ENCODE data around the gene C16orf86. TPM values are rescaled to one million over a fixed set of nuclear protein-coding genes. Genes with fewer than 3 reads are reported as not detected.

Gene C16orf86
- total RNA-seq, 1 experiment from 2014 or later, result 0.79 TPM

DNA sequence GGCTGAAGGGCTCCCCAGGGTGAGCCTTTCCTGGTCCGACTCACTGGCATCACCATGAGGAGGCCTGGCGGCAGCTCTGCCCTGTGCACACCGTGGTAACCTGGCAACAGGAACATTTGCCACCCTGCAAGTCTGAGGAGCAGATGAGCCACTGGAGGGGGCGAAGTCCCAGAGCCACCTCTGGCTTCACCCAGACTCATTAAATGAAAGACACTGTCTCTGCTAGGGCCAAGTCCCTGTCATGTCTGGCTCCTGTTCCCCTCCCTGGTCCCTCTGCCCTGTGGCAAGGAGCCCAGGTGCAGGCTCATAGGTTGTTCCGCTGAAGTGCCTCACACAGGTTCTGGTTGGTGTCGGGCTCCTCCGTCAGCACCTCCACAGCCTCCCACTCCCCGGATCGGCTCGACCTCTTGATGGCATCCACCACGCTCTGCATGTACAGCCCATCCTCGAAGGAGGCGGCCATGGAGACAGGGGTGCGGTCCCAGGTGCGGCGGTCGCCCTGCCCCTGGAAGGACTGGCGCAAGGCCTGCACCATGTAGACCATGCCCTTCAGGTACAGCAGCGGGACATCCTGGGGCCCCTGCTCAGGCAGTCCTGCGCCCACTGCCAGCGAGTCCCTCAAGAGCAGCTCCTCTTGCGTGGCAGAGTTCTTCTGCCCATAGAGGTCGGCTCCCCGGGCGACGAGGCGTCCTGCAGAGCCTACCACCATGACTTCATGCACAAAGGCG, 8.4 kb downstream of the C16orf86 start:
- ChIA-PET POLR2A (no interaction called here), RAD21 (ENCODE audit: low non-redundant PET in 1 of 2, low total read pairs in 2 of 2, uncharacterized antibody in 2 of 2, unreplicated experiment in 2 of 2) (no interaction called here), CTCF (no interaction called here)
- no TSS peak for BruUV-seq (replicated peaks)
- Histone ChIP-seq H3K9me2 (ENCODE audit: insufficient read depth) (no peaks in the 10 kb centered on the region), H3K79me2 (ENCODE audit: insufficient read depth, low read length) (no peaks in the 10 kb centered on the region), H3K27ac (ENCODE audit: low read depth, low read length) (no peak overlapping the region), H3K9me3 (ENCODE audit: control insufficient read depth in 1 of 2, insufficient read depth in 1 of 2, low read depth in 1 of 2, low read length in 2 of 2) (no peaks in the 10 kb centered on the region), H3K4me1 (ENCODE audit: control insufficient read depth in 1 of 2, insufficient read depth in 2 of 2, low read length in 2 of 2) (peaks cover 0 to 5% of the 10 kb centered on the region in 2 experiments; a peak in 2 of 4 replicates), H3K9ac (ENCODE audit: low read length) (no peak overlapping the region), H3K36me3 (ENCODE audit: control insufficient read depth in 1 of 2, insufficient read depth in 2 of 2, low read length in 2 of 2) (no peaks in the 10 kb centered on the region), H3K4me3 (replicated peaks in 1 of 2; ENCODE audit: low read depth in 1 of 2, low read length in 2 of 2) (no peak overlapping the region), H4K20me1 (ENCODE audit: insufficient read depth) (no peaks in the 10 kb centered on the region), H2AFZ (ENCODE audit: low read depth, low read length, poor library complexity, severe bottlenecking) (no peak overlapping the region), H3K27me3 (ENCODE audit: insufficient read depth, low read length) (no peaks in the 10 kb centered on the region), H3K4me2 (ENCODE audit: low read length) (no peak overlapping the region)
- DNase-seq (ENCODE audit: low read depth, low spot score) (no peak), ATAC-seq (no peak)
- no peak for TF ChIP-seq CEBPB (IDR thresholded peaks at IDR 0.05; ENCODE audit: low read depth)
- no peak for TF ChIP-seq SP1 (IDR thresholded peaks at IDR 0.05; ENCODE audit: low read depth)
- TF ChIP-seq, protein P1, sequence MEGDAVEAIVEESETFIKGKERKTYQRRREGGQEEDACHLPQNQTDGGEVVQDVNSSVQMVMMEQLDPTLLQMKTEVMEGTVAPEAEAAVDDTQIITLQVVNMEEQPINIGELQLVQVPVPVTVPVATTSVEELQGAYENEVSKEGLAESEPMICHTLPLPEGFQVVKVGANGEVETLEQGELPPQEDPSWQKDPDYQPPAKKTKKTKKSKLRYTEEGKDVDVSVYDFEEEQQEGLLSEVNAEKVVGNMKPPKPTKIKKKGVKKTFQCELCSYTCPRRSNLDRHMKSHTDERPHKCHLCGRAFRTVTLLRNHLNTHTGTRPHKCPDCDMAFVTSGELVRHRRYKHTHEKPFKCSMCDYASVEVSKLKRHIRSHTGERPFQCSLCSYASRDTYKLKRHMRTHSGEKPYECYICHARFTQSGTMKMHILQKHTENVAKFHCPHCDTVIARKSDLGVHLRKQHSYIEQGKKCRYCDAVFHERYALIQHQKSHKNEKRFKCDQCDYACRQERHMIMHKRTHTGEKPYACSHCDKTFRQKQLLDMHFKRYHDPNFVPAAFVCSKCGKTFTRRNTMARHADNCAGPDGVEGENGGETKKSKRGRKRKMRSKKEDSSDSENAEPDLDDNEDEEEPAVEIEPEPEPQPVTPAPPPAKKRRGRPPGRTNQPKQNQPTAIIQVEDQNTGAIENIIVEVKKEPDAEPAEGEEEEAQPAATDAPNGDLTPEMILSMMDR (IDR thresholded peaks at IDR 0.05 in 2 of 3, conservative IDR thresholded peaks at IDR 0.05 in 1 of 3; ENCODE audit: borderline replicate concordance in 1 of 3, insufficient read depth in 1 of 3, low read depth in 2 of 3, low read length in 2 of 3), result no peak
- TF ChIP-seq, protein P2, sequence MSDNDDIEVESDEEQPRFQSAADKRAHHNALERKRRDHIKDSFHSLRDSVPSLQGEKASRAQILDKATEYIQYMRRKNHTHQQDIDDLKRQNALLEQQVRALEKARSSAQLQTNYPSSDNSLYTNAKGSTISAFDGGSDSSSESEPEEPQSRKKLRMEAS (IDR thresholded peaks at IDR 0.05), result no peak
- no peak for TF ChIP-seq EZH2phosphoT487 (IDR thresholded peaks at IDR 0.05; ENCODE audit: borderline replicate concordance)
- TF ChIP-seq JUND (IDR thresholded peaks at IDR 0.05), result no peak
- TF ChIP-seq ELF1 (IDR thresholded peaks at IDR 0.05; ENCODE audit: borderline replicate concordance, low read depth), result no peak
- no peak for TF ChIP-seq ZNF274 (IDR thresholded peaks at IDR 0.05; ENCODE audit: low read depth, low read length)
- TF ChIP-seq, protein P3, sequence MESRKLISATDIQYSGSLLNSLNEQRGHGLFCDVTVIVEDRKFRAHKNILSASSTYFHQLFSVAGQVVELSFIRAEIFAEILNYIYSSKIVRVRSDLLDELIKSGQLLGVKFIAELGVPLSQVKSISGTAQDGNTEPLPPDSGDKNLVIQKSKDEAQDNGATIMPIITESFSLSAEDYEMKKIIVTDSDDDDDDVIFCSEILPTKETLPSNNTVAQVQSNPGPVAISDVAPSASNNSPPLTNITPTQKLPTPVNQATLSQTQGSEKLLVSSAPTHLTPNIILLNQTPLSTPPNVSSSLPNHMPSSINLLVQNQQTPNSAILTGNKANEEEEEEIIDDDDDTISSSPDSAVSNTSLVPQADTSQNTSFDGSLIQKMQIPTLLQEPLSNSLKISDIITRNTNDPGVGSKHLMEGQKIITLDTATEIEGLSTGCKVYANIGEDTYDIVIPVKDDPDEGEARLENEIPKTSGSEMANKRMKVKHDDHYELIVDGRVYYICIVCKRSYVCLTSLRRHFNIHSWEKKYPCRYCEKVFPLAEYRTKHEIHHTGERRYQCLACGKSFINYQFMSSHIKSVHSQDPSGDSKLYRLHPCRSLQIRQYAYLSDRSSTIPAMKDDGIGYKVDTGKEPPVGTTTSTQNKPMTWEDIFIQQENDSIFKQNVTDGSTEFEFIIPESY (IDR thresholded peaks at IDR 0.05; ENCODE audit: extremely low read depth, insufficient replicate concordance, low read length), result no peak
- no peak for TF ChIP-seq RAD21 (IDR thresholded peaks at IDR 0.05; ENCODE audit: low read depth)
- TF ChIP-seq CBX3 (IDR thresholded peaks at IDR 0.05; ENCODE audit: low read depth), result no peak
- TF ChIP-seq, protein P4, sequence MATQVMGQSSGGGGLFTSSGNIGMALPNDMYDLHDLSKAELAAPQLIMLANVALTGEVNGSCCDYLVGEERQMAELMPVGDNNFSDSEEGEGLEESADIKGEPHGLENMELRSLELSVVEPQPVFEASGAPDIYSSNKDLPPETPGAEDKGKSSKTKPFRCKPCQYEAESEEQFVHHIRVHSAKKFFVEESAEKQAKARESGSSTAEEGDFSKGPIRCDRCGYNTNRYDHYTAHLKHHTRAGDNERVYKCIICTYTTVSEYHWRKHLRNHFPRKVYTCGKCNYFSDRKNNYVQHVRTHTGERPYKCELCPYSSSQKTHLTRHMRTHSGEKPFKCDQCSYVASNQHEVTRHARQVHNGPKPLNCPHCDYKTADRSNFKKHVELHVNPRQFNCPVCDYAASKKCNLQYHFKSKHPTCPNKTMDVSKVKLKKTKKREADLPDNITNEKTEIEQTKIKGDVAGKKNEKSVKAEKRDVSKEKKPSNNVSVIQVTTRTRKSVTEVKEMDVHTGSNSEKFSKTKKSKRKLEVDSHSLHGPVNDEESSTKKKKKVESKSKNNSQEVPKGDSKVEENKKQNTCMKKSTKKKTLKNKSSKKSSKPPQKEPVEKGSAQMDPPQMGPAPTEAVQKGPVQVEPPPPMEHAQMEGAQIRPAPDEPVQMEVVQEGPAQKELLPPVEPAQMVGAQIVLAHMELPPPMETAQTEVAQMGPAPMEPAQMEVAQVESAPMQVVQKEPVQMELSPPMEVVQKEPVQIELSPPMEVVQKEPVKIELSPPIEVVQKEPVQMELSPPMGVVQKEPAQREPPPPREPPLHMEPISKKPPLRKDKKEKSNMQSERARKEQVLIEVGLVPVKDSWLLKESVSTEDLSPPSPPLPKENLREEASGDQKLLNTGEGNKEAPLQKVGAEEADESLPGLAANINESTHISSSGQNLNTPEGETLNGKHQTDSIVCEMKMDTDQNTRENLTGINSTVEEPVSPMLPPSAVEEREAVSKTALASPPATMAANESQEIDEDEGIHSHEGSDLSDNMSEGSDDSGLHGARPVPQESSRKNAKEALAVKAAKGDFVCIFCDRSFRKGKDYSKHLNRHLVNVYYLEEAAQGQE (IDR thresholded peaks at IDR 0.05; ENCODE audit: low read depth), result no peak
- TF ChIP-seq YY1 (IDR thresholded peaks at IDR 0.05; ENCODE audit: extremely low read depth, insufficient replicate concordance, low read depth, low read length), result no peak
- no peak for TF ChIP-seq POLR2A (IDR thresholded peaks at IDR 0.05; ENCODE audit: borderline replicate concordance, extremely low read depth, insufficient read depth, insufficient read length)
- TF ChIP-seq TCF7L2 (IDR thresholded peaks at IDR 0.05; ENCODE audit: borderline replicate concordance, extremely low read depth, insufficient read depth, insufficient read length), result no peak
- TF ChIP-seq SIN3A (IDR thresholded peaks at IDR 0.05; ENCODE audit: low read depth), result no peak
- intact Hi-C loops (cut with micrococcal nuclease), result loop anchor here (5.0 kb wide), 2 partner anchors 132 to 367 kb away; partner anchors contain the start of genes RANBP10 and TSNAXIP1

Data from HCT116 (cell line).